CD4-positive, alpha-beta T cell treated with Interleukin-6 for 4 hours (primary cell): Measurements from ENCODE around the gene IFITM5.
"Not testable (repeated sequence)": the region's sequence is repeated elsewhere in the genome, so short reads cannot be mapped to it uniquely, and the experiment has no call there.

Source experiments
- DNase-seq: peaks from one replicate; pipeline ENCODE4 v3.0.0-alpha.2; 2020; ENCODE audit warnings: mixed read lengths

IFITM5 gene

DNA sequence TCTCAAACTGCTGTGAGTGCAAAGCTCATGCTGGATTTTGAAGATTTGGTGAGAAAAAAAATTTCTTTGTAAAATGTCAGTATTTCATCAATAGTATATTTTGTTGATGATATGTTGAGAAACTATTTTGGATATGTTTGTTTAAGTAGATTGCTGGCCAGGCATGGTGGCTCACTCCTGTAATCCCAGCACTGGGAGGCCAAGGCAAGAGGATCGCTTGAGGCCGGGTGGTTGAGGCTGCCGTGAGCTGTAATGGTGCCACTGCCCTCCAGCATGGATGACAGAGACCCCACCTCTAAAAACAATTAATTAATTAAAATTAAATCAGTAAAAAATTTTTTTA is 28.2 kb upstream of the IFITM5 start:
- no peak for DNase-seq

DNA sequence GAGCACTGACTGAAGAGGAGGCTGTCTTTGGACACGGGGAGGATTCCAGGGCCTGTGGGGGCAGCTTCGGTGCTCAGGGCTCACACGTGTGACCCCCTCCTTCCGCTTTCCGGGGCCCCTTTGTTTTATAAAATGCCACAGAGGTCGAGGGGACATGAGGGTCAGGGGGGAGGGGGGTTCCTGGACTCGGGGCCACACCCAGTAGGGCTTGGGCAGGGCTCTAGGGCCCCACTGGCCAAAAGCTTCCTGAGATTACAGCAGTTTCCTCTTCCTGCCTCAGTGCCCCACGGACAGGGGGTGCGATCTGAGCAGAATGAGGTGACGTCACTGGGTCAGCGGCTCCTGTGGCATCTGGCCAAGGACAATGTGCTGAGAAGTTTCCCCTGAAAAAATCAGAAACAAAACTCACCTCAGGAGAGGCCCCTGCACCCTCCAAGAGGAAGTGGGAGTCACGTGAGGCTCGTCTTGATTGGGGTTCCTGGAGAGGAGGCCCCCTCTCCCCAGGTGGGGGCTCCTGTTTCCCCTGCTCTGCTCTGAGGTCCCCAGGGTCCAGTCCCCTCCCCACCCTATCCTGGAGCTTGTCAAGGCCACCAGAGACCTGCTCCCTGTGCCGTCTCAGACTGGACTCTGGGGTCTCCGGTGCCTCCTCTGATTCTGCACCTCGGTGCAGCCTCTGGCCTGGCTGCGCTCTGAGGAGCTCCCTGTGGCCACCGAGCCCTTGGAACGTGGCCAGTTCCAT is 27.7 kb upstream of the IFITM5 start:
- peak; percentile 78 for DNase-seq

DNA sequence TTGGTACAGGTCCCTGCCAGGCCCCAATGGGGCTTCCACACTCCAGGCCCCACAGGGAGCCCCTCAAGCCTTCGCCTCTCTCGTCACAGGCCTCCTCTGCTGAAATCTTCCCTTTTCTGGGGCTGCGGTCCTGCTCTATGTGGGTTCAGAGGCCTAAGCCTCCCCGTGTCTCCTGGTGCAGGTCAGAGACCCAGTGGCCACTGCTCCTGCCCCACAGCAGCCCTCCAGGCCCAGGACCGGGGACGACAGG is 27.2 kb upstream of the IFITM5 start:
- no peak for DNase-seq

DNA sequence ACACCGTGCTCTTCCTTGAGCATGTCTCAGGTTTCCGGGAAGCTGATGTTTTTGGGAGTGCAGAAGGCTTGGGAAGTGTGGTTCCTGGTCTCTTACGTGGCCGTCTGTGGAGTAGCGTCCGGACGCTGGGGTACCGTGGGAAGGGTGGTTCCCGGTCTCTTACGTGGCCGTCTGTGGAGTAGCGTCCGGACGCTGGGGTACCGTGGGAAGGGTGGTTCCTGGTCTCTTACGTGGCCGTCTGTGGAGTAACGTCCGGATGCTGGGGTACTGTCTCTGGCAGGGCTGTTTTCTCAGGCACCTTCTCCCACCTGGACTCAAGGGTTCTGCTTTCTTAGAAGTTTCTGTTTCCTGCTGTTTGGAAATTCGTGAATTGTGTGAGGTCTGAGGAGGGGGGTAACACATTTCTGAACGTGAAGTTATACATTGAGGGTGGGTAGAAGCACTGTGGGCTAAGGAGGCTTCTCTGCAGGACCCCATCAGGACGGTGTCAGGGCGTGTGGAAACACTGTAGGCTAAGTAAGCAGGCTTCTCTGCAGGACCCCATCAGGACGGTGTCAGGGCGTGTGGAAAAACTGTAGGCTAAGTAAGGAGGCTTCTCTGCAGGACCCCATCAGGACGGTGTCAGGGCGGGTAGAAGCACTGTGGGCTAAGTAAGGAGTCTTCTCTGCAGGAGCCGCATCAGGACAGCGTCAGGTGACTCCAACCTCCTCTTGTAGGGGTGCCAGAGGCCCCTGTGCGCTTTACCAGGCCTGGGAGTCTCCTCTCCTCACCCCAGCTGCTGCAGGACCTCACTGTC is 26.7 kb upstream of the IFITM5 start:
- DNase-seq, result no peak

DNA sequence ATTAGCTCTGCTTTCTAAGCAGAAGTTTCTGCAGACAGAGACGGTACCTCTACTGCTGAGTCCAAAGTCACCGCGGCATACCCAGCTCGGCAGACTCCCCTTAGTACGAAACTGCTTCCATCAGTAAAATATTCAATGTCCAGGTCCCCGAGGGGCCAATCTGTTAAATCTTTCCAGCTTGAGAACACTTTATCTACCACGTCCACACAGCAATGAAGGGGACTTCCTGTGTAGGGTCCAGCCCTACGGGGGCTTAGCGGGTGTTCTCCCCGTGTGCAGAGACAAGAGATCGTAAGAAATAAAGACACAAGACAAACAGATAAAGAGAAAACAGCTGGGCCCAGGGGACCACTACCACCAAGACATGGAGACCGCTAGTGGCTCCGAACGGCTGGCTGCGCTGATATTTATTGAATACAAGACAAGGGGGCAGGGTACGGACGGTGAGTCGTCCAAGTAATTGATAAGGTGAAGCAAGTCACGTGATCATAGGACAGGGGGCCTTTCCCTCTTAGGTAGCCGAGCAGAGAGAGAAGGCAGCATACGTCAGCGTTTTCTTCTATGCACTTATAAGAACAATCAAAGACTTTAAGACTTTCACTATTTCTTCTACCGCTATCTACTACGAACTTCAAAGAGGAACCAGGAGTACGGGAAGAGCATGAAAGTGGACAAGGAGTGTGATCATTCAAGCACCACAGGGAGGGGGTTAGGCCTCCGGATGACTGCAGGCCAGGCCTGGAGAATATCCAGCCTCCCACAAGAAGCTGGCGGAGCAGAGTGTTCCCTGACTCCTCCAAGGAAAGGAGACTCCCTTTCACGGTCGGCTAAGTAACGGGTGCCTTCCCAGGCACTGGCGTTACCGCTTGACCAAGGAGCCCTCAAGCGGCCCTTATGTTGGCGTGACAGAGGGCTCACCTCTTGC is 25.5 kb upstream of the IFITM5 start:
- DNase-seq, result not testable (repeated sequence)

DNA sequence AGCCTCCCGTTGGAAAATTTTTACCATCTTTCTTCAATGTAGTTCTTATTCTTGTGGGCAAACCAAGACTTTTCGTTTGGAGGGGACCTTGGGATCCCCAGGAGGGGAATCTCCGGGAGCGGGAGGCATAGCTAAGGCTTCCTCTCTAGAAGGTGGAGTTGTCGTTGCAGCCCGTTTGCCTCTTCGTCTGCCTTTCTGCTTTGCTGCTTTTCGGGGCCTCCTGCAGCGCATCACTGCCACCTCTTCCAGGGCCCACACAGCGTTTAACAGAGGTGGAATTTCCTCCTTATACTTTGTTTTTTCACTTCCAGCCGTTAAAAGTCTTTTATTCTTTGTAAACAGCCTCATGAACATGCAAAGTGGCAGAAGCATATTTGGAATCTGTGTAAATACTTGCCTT is 24.8 kb upstream of the IFITM5 start:
- no peak for DNase-seq

DNA sequence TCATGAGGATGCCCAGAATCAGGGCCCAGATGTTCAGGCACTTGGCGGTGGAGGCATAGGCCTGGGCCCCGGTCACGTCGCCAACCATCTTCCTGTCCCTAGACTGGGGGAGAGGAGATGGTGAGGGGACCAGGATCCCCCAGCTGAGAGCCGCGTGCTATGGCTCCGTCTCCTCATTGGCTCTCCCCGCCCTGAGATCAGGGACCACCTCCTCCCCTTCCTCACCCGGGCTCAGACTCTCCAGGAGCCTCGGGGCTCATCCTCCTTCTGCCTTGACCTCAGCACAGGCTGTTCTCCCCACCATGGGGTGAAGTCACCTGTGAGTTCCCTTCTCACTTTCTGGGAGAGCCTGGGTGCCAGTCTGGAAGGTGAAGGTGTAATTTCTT is 20.6 kb upstream of the IFITM5 start:
- DNase-seq, result not testable (repeated sequence)

DNA sequence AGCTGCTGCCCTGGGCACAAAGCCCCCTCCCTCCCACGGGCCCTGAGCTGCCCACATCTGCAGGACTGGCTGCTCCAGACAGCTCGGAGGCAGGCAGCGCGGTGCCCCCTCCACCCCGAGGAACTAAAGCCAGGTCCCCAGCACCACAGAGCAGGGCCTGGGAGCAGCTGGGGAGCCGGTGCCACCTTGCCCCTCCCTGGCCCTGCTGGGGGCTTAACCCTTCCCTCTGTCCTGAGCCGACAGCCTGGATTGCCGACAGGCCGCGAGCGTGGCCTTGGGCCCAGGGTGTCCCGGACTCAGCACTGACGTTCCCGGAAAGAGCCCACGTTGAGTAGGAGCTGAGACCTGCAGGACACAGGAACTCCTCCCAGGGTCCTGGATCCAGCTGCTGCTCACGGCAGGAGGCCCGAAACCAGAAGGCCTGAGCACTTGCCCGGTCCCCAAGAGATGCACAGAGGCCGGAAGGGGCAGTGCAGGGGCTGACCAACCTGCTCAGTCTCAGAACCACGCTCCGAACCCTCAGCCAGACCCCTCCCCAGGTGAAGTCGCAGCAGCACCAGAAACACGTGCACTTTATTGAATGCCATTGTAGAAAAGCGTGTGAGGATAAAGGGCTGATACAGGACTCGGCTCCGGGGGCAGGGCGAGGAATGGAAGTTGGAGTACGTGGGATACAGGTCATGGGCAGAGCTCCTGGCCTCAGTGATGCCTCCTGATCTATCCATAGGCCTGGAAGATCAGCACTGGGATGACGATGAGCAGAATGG is 20.0 kb upstream of the IFITM5 start:
- DNase-seq, result peak; percentile 25

DNA sequence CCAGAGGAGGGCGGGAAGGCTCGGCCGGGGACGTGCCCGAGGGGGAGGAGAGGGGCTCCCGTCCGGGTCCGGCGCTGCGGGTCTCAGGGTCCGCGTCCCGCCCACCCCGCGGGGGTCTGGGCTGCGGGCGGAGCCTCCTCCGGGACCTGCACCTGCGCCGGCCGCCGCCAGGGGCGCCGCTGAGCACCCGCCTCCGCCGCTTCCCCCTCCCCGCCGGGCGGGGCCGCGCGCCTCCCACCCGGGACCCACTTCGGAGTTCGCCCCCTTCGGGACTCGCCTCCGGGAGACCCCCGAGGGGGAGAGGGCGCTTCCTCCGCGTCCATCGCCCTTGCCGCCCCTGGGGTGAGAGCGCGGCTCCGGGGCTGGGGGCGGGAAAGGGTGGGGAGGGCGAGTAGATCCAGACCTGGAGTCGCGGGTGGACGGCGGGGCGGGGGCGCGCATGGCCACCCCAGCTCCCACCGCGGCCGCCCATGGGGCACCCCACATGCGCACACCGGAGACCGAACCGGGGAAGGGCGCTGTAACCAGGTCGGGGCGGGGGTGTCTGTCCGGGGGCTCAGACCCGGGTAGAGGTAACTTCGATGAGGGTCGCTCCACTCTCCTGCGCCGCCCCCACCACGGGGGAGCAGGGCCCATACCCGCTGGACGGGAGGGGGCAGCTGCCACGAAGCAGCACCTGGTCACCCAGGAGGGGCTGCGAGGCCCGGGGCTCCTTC is 19.2 kb upstream of the IFITM5 start:
- not testable (repeated sequence) for DNase-seq

DNA sequence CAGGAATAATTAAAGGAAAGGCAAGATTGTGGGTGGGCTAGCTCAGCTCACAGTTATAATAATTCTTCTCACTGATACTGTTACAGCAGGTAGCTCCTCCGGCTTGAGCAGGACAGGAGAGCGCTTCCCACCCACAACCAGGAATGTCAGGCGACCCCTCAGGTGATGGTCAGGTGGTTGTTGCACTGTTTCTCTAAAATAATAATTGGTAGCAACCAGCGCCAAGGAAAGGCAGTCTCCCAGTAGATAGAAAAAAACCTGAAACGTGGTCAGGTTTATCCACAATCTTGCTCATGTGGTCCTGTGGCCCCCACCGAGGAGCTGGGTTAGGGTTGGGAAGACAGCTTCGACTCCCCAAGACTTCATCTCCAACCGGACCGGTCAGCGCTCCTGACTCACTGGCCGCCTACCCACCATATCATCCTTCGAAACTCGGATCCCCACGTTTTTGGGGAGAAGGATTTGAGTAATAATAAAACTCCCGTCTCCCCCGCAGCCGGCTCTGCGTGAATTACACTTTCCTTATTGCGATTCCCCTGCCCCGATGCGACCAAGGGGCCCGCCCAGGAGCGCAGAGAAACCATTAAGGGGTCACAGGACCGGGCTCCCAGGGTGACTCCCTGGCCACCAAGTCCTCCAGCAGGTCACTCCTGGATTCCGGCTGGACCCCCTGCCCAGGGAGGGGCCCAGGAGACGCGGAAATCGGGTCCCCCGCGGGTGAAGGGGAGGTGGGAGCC is 18.5 kb upstream of the IFITM5 start:
- DNase-seq, result not testable (repeated sequence)

DNA sequence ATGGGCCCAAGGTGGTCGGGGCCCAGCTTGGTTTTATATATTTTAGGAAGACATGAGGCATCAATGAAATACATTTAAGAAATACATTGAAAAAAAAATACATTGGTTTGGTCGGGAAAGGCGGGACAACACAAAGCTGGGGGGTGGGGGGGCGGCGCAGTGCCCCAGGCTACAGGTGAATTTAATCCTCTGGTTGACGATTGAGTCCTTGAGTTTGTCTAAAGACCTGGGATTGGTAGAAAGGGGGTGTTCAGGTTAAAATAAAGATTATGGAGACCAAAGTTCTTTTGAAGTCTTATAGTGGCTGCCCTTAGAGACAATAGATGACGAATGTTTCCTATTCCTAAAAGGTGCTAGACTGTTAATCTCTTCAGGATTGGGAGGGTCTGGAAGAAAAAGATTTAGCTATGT is 17.6 kb upstream of the IFITM5 start:
- peak; percentile 57 for DNase-seq

DNA sequence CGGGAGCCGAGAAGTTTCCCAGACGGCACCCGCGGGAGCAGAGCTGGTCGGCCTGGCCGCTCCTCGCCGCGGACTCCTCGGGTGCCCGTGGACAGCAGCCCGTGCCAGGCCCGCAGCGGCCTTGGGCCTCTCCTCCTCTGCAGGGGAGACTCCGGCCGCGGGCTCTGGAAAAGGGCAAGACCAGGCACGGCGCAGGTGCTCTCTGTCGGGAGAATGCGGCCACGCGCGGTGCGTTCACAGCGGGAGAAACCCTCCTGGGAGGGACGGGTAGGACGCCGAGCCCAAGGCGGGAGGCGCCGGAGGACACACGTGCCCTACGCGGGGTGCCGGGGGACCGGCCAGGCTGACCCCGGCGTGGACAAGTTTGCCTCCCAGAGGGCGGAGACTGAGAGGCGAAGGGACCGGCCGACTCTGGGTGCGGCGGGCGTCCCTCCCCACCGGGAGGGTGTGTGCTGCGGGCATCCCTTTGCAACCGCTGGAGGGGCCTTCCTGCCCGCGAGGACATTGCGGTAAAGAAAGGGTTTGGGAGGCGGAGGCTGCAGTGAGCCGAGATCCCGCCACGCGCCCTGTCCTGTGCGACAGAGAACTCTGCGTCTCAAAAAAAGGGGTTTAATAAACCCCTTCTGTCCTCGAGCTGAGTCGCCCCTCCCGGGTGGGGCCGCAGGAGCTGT is 16.8 kb upstream of the IFITM5 start:
- DNase-seq, result peak; percentile 54

DNA sequence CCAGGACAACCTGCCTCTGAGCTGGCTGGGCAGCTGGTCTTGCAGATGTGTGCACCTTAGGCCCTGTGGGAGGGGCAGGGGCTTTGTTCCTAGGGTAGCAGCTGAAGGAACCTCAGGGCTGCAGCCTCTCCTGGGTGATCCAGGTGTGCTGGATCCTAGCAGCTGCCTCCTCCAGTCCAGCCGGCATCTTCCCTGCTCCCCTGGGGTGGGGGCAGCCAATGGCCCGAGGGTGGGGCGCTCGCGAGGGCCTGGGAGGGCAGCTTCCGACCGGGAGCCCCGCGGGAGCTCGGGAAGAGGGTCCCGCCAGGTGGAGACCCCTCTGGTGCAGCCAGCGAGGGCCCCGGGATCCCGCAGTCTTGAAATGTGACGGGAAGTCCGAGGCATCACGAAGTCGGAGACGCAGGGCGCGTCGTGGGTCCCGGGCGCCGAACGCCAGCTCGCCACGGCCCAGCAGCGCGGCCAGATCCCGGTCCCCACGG is 16.2 kb upstream of the IFITM5 start:
- DNase-seq, result no peak

DNA sequence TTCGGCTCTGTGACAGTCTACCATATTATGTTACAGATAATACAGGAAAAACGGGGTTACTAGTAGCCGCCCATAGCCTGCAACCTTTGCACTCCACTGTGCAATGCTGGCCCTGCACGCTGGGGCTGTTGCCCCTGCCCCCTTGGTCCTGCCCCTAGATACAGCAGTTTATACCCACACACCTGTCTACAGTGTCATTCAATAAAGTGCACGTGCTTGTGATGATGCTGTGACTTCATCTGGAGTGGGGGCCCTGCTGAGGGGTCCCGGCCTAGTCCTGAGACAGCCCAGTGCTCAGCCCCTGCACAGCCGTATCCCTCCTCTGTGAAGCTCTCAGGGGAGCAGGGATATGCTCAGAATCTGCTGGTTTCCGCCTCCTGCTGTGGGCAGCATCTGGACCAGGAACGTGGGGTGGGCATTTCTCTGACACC is 15.7 kb upstream of the IFITM5 start:
- DNase-seq, result peak; percentile 35

DNA sequence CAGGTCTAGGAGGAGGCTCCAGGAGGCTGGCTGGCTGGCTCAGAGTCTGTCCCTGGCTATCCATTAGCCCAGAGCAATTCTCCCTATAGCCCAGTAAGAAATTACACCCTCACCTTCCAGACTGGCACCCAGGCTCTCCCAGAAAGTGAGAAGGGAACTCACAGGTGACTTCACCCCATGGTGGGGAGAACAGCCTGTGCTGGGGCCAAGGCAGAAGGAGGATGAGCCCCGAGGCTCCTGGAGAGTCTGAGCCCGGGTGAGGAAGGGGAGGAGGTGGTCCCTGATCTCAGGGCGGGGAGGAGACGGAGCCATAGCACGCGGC is 15.2 kb upstream of the IFITM5 start:
- not testable (repeated sequence) for DNase-seq

DNA sequence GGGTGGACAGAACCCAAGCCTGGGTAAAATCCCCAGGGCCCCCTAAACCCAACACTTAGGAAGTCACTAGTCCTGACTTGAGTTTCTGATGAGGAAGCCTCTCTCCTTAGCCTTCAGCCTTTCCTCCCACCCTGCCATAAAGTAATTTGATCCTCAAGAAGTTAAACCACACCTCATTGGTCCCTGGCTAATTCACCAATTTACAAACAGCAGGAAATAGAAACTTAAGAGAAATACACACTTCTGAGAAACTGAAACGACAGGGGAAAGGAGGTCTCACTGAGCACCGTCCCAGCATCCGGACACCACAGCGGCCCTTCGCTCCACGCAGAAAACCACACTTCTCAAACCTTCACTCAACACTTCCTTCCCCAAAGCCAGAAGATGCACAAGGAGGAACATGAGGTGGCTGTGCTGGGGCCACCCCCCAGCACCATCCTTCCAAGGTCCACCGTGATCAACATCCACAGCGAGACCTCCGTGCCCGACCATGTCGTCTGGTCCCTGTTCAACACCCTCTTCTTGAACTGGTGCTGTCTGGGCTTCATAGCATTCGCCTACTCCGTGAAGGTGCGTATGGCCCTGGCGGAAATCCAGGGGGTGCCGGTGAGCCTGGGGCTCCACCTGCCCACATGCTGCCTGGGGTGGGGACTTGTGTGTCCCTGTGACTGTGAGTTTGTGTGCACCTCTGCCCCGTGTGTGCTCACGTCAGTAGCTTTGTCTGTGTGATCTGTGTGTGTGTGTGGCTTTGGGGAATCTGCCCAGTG is 14.6 kb upstream of the IFITM5 start, which contains the start of gene IFITM1:
Gene IFITM1 (plus strand): TSS at position 254 of the 767 bp plus-strand sequence. CDS start 131 bp downstream, at position 385.
- DNase-seq, result peak; percentile 78

DNA sequence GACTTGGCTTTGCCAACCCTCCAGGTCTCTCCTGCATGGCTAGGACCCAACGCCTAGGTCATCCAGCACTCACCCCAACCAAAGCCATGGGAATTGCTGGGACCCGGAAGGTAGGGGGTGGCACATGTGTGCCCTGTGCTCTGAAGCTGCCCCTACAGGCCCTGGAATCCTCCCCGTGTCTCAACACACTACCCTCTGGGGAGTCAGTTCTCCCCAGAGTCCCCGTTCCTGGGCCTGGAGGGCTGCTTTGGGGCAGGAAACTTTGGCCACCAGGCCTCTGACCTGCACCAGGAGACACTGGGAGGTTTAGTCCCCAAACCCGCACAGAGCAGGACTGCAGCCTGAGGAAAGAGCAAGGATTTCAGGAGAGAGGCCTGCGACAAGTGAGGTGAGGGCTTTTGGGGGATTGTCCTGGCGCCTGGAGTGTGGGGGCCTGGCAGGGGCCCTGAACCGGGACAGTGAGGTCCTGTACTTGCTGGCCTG is 14.0 kb upstream of the IFITM5 start:
- DNase-seq, result no peak

DNA sequence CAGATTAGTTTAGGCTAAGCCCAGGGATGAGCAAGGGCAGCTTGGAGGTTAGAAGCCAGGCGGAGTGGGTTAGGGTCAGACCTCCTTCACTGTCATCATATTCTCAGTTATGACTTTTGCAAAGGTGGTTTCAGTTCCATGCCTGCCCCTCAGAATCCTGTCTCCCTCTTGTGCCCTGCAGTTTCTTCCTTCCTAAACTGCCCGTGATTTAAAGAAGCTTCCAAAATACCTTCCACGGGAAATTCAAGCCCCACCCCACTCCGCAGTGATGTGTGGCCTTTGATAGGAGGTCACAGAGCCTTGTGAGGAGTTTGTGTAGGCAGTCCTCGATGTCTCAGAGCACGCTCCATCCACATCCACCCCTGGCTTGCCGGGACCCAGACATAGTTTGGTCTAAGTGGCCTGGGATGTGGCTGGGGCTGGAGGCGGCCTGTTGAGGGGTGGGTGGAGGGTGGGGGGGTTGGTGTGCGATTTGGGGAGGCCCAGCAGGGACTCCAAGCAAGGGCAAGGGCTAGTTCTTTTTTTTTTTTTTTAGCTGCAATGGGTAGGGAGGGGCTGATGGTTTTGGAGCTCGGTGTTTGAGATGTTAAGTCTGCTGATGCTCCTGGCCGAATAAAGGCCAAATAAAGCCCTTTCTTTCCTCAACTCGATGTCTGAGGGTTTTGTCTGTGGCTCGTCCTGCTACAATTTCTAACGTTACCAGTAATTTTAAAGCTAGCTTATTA is 12.9 kb upstream of the IFITM5 start:
- DNase-seq, result peak; percentile 60
